GM12891 (cell line): ENCODE data around the gene B3GNT2.
A peak's percentile ranks its signal among the peaks of the same experiment; 100 is the strongest.

Experiments used
- POLR2A ChIP-seq: IDR thresholded peaks from 2 replicates; pipeline ENCODE4 v1.6.1; 2011; ENCODE audit warnings: low read depth, low read length, control low read depth
- TAF1 ChIP-seq: IDR thresholded peaks from 2 replicates; pipeline ENCODE4 v1.6.1; 2011; ENCODE audit warnings: low read depth, low read length, control low read depth

DNA sequence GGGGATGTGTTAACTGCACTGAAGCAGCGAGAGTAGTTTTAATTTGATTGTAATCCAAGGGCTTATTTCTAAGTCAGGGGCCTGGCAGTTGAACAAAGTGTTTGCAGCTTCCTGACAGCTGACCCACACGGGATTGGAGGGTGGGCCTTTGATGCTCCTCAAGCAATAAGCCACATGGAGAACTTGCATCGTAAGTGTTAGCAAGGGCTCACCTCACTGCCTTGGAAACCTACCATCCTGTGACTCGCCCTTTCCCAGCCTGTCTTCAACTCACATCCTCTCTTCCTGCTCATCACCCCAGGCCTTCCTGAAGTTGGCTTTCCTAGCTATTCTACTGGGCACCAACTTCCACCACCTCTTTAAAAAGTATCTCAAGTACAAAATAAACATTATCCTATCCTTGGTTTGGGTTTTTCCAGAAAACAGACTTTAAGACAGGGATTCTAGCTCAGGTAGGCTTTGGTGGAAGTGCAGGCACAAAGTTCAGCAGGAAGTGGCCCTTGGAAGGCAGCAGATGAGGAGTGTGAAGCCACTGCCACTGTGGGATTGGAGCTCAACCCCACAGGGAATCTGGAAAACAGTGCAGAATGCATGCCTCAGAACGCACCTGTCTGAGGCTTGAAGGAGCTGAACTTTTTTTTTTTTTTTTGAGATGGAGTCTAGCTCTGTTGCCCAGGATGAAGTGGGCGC lies 31.6 kb downstream of the B3GNT2 start:
- TF ChIP-seq POLR2A (peak; percentile 53; the same call in 1 of the 2 replicates), TAF1 (no peak)
